Measurements from ENCODE around the gene AMER2. TPM values are rescaled to one million over a fixed set of nuclear protein-coding genes. Genes with fewer than 3 reads are reported as not detected.

Gene AMER2
- polyA plus RNA-seq, 1 experiment: not detected

DNA sequence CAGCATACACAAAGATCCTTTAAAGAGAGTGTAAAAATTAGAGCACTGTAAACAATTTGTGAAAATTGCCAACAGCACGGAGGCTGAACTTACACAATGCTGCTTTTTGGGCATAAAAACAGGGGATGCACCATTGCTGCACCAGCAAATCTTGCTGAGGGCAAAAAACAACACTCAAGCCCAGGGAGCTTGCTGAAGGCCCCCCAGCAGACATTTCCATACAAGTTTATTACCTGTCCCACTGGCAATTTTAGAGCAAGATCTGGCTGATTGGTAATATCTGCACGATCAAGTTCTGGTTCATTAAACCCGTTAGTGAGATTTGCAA is 34.3 kb downstream of the AMER2 start:
- ChIA-PET POLR2A (no interaction called here), CTCF (no interaction called here)
- TF ChIP-seq, protein P1, sequence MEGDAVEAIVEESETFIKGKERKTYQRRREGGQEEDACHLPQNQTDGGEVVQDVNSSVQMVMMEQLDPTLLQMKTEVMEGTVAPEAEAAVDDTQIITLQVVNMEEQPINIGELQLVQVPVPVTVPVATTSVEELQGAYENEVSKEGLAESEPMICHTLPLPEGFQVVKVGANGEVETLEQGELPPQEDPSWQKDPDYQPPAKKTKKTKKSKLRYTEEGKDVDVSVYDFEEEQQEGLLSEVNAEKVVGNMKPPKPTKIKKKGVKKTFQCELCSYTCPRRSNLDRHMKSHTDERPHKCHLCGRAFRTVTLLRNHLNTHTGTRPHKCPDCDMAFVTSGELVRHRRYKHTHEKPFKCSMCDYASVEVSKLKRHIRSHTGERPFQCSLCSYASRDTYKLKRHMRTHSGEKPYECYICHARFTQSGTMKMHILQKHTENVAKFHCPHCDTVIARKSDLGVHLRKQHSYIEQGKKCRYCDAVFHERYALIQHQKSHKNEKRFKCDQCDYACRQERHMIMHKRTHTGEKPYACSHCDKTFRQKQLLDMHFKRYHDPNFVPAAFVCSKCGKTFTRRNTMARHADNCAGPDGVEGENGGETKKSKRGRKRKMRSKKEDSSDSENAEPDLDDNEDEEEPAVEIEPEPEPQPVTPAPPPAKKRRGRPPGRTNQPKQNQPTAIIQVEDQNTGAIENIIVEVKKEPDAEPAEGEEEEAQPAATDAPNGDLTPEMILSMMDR (IDR thresholded peaks at IDR 0.05; ENCODE audit: low read depth, low read length): no peak
- Histone ChIP-seq H3K4me3 (ENCODE audit: low read depth, low read length) (no peak overlapping the region), H3K27ac (ENCODE audit: low read depth, low read length) (no peak overlapping the region), H3K27me3 (ENCODE audit: control insufficient read depth, insufficient read depth, low read length) (peaks cover 12% of the 10 kb centered on the region), H3K9me3 (ENCODE audit: control insufficient read depth, insufficient read depth, low read length) (no peaks in the 10 kb centered on the region)
- no peak for DNase-seq (ENCODE audit: low read depth, low spot score)

DNA sequence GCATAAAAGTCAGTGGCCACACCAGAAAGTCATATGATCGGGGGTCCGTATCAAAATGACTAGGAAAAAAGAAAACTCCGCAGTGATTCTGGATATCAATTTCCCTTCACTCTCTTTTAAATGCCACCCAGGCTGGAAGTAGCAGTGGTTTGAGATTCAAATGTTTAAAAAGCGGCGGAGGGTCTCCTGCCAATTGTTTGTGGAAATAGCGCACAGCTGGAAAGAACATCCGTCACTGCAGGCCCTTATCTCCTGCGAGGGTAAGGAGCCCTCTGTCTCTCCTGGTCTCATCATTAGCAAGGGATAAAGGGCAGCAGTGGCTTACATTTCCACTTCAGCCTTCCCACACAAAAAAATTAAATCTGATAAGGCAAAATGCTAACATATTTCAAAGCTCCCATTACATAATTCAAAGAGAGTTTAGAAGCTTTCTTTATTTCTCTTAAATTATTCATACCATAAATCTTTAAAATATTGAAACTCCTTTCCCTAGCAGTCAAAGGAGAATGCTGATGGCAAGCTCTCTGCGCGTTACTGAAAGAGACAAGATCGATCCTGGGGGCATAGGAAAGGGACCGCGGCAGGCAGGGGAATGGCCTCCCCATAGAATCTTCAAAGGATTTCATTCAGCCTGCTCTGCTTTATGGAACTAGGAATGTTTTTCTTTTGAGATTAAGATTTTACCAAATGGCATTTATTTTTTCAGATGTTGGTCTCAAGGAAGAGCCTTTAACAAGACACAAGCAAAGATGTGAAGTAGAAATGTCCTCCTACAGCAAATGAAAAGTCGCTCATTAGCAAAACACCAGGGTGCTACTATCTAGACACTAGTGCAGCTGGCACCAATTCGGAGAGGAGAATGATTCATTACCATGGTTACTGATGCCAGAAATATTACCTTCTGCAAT is 35.0 kb downstream of the AMER2 start:
- DNase-seq (ENCODE audit: low read depth, low spot score): no peak
- Histone ChIP-seq H3K27ac (ENCODE audit: low read depth, low read length) (no peak overlapping the region), H3K9me3 (ENCODE audit: control insufficient read depth, insufficient read depth, low read length) (no peaks in the 10 kb centered on the region), H3K4me3 (ENCODE audit: low read depth, low read length) (no peak overlapping the region), H3K27me3 (ENCODE audit: control insufficient read depth, insufficient read depth, low read length) (peaks cover 12% of the 10 kb centered on the region)
- ChIA-PET POLR2A (no interaction called here), CTCF (no interaction called here)
- TF ChIP-seq, protein P1 (IDR thresholded peaks at IDR 0.05; ENCODE audit: low read depth, low read length): no peak

DNA sequence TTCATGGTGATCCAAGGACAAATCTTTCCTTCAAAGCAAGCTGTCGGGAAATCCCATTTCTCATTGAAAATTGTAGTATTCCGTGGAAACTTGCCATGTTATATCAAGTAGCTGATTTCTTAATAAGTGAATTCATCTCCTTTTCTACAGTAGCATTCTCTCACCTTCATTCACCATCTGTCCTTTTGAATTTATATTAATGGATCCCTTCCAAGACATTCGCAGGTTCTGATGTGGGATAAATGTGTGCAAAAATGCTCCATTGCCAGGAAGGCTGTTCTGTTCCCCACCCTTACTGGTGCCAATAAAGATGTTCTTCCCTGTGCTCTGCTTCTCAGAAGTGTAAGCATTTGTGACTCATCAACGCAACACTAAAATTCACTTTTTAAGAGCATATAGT is 36.2 kb downstream of the AMER2 start:
- Histone ChIP-seq H3K9me3 (ENCODE audit: control insufficient read depth, insufficient read depth, low read length) (no peaks in the 10 kb centered on the region), H3K27me3 (ENCODE audit: control insufficient read depth, insufficient read depth, low read length) (peaks cover 12% of the 10 kb centered on the region), H3K27ac (ENCODE audit: low read depth, low read length) (no peak overlapping the region), H3K4me3 (ENCODE audit: low read depth, low read length) (no peak overlapping the region)
- POLR2A ChIA-PET: no interaction called here
- DNase-seq (ENCODE audit: low read depth, low spot score): no peak
- TF ChIP-seq, protein P1 (IDR thresholded peaks at IDR 0.05; ENCODE audit: low read depth, low read length): no peak
- CTCF ChIA-PET: no interaction called here

DNA sequence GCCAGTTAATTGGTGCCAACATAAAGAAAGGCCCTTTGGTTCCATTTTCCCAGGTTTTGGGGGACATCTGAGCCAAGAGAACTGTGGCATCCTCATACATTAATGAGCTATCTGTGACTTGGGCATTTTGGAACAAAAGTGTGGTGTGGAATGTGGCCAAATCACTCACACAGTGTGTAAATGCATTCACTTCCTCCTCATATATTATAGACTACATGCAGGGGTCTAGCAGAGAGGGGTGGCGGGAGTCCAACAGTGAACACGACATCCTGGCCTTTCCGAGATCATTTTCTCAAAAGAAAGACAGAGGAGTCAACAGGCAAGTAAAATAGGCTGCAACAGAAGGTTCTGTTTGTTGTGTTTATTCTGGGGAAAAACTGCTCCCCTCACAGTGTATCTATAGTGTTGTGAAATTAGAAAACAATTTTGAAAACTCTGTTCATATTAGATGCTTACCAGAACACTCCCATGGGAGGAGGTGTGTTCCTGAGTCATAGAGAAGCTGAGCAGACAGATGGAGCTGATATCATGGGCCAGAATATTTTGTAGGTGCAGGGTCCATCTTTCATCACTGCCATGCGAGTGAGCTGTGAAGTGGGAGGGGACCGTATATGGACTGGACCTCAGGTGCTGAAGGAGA is 39.2 kb downstream of the AMER2 start:
- Histone ChIP-seq H3K9me3 (ENCODE audit: control insufficient read depth, insufficient read depth, low read length) (no peaks in the 10 kb centered on the region), H3K4me3 (ENCODE audit: low read depth, low read length) (no peak overlapping the region), H3K27ac (ENCODE audit: low read depth, low read length) (no peak overlapping the region), H3K27me3 (ENCODE audit: control insufficient read depth, insufficient read depth, low read length) (peaks cover 10% of the 10 kb centered on the region)
- DNase-seq (ENCODE audit: low read depth, low spot score): no peak
- TF ChIP-seq, protein P1 (IDR thresholded peaks at IDR 0.05; ENCODE audit: low read depth, low read length): no peak
- POLR2A ChIA-PET: no interaction called here
- CTCF ChIA-PET: interaction anchor here (1.2 to 1.5 kb wide), 2 partner anchors 18 to 19 kb away, joined by 3 read pairs; no protein-coding TSS in a partner anchor

DNA sequence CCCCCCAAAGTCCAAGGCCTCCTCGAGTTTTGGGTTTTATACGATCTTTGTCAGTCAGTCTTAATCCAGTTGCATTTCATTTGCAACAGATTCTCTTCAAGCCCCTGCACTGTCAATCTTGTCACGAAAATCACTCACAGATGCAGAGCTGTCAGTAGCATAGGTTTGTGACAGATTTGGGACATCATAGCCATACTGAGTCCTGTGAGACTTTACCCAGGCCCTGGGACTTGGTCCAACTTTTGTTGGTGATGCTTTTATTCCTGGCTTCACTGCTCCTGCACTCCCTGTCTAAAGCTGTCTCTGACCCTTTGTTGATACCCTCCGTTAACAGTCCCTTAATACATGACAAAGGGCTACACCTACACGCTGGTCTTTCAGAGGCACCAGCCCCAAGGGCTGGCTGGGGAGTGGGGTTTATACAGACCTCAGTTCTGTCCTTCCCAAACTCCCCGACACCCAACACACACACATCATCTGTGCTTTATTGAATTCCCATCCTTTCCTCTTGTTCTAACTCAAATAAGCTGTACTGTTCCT is 40.1 kb downstream of the AMER2 start:
- TF ChIP-seq, protein P1 (IDR thresholded peaks at IDR 0.05; ENCODE audit: low read depth, low read length): no peak
- Histone ChIP-seq H3K27me3 (ENCODE audit: control insufficient read depth, insufficient read depth, low read length) (peaks cover 8% of the 10 kb centered on the region), H3K9me3 (ENCODE audit: control insufficient read depth, insufficient read depth, low read length) (no peaks in the 10 kb centered on the region), H3K4me3 (ENCODE audit: low read depth, low read length) (no peak overlapping the region), H3K27ac (ENCODE audit: low read depth, low read length) (no peak overlapping the region)
- ChIA-PET CTCF (interaction anchor here (1.2 to 1.5 kb wide), 2 partner anchors 17 to 18 kb away, joined by 3 read pairs; no protein-coding TSS in a partner anchor), POLR2A (no interaction called here)
- DNase-seq (ENCODE audit: low read depth, low spot score): no peak
